ENCODE data around the gene CCDC24. TPM values are rescaled to one million over a fixed set of nuclear protein-coding genes. Genes with fewer than 3 reads are reported as not detected.

CCDC24 gene
- total and polyA plus RNA-seq, 2 of the 4 experiments (the other 2 are of a cell fraction): 1.4 to 4.6 TPM

DNA sequence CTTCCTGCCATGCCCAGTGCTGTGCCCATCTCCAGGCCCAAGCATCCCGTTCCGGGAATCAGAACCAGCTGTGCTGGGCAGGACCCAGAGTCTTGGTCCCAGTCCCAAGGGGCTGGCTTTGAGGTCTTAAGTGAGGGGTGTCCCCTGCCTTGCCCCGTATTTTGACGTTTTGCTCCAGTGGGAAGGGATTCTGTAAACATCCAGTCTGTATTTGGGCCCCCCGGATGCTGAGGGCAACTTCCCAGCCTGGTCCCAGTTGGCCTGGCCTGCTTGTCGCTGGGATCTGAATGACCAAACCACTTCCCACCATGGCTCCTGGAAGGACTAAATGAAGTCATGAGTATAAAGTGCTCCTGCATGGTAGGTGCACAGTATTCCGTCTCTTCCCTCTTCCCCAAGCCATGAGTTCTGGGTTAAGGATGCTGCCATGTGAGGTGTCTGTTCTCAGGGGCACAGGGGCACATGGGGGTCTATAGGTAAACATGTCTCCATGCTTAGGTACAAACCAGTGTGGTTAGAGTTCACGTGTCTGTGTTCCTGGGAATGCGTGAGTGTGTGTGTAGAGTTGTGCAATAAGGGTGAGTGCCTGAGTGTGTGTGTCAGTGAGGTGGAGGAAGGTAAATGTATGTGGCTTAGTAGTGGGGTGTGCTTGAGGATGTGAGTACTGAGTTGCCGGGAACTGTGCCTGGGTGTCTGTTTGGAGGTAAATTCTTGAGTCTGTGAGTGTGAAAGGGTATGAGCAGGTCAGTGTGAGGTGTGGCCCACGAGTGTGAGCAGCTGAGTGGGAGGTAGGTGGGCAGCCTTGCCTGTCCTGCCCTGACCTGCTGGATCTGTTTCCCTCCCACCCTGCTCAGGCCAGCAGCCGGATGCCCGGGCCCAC is 10.9 kb upstream of the CCDC24 start:
- Histone ChIP-seq H3K4ac (ENCODE audit: low read depth, low read length) (peak overlapping the region; percentile 95), H2BK5ac (ENCODE audit: low read depth, low read length, poor library complexity, severe bottlenecking) (peak overlapping the region; percentile 69), H3K79me1 (ENCODE audit: low read depth in 1 of 2, low read length in 2 of 2) (peaks cover 47 to 83% of the 10 kb centered on the region in 2 experiments; a peak in 3 of 4 replicates), H4K8ac (ENCODE audit: low read depth in 2 of 2, low read length in 2 of 2) (peak overlapping the region; percentile 65 to 79), H2AFZ (replicated peaks; ENCODE audit: low read length, poor library complexity) (peak overlapping the region; percentile 91), H4K91ac (ENCODE audit: insufficient read depth, low read depth, low read length) (peak overlapping the region; percentile 90), H3K23ac (ENCODE audit: low read depth, low read length) (peak overlapping the region; percentile 81), H2BK20ac (ENCODE audit: low read depth, low read length) (no peak overlapping the region), H2AK9ac (replicated peaks; ENCODE audit: low read depth, low read length, poor library complexity) (peak overlapping the region; percentile 100), H4K5ac (ENCODE audit: low read depth, low read length) (no peak overlapping the region), H3K27ac (ENCODE audit: insufficient read depth, low read length) (peak overlapping the region; percentile 86), H2BK120ac (ENCODE audit: low read depth, low read length) (peak overlapping the region; percentile 20; the same call in 1 of the 2 replicates), H3K56ac (ENCODE audit: extremely low read depth, insufficient read depth, low read length) (0 out of 2 replicates have a peak overlapping the region, but pooled peaks have one; percentile 39), H3K9ac (ENCODE audit: low read depth, low read length) (peak overlapping the region; percentile 75), H3K18ac (ENCODE audit: low read depth, low read length) (no peak overlapping the region), H4K20me1 (ENCODE audit: insufficient read depth, low read length) (peaks cover 55% of the 10 kb centered on the region), H3K4me3 (ENCODE audit: insufficient read depth, low read depth, low read length) (peak overlapping the region; percentile 72), H3K4me1 (ENCODE audit: control insufficient read depth, insufficient read depth, low read length) (peaks cover 21% of the 10 kb centered on the region), H3K14ac (replicated peaks; ENCODE audit: low read depth, low read length) (peak overlapping the region; percentile 88), H3K9me3 (ENCODE audit: control insufficient read depth, insufficient read depth, low read length) (no peaks in the 10 kb centered on the region), H3K36me3 (ENCODE audit: control insufficient read depth, insufficient read depth, low read length) (peaks cover 47% of the 10 kb centered on the region), H2BK15ac (ENCODE audit: low read depth, low read length) (peak overlapping the region; percentile 69; the same call in 1 of the 3 replicates), H3K4me2 (ENCODE audit: low read depth, low read length) (peak overlapping the region; percentile 96), H3K27me3 (ENCODE audit: control insufficient read depth, insufficient read depth, low read length) (no peaks in the 10 kb centered on the region), H2AK5ac (ENCODE audit: low read depth, low read length) (peak overlapping the region; percentile 76), H3K9me1 (ENCODE audit: insufficient read depth, low read length) (peaks cover 41% of the 10 kb centered on the region)
- dilution Hi-C loops (cut with HindIII; ENCODE audit: low sequenced_read_pairs, unreplicated experiment): no loop called here
- ChIA-PET CTCF (no interaction called here), POLR2A (ENCODE audit: unreplicated experiment) (no interaction called here)
- in situ Hi-C loops (cut with MboI; ENCODE audit: low sequenced_read_pairs): no loop called here
- ATAC-seq (ENCODE audit: low read depth) (peak; percentile 2), DNase-seq (peak; percentile 56)
- 60% methylated on average over 1 of the region's 13 CpGs; no CpG with 5 or more reads in 1 of the 2 experiments for WGBS, 2 experiments (ENCODE audit: extremely low coverage in 2 of 2, insufficient read length in 1 of 2)
- no TSS peak for BruUV-seq (replicated peaks)
- intact Hi-C loops (cut with micrococcal nuclease): no loop called here
- TF ChIP-seq BHLHE40 (IDR thresholded peaks at IDR 0.05; ENCODE audit: low read depth, low read length) (0 out of 2 replicates have a peak, but pooled peaks have one; percentile 10), SMC3 (IDR thresholded peaks at IDR 0.05; ENCODE audit: low read depth, low read length) (no peak), CEBPB (IDR thresholded peaks at IDR 0.05; ENCODE audit: low read depth, low read length) (peak; percentile 97)
